ENCODE measurements around the gene KMT2C. TPM values are rescaled to one million over a fixed set of nuclear protein-coding genes. Genes with fewer than 3 reads are reported as not detected.
"Not testable (repeated sequence)": the region's sequence is repeated elsewhere in the genome, so short reads cannot be mapped to it uniquely, and the experiment has no call there.

KMT2C gene
- total RNA-seq, 4 donors from 2014 or later, result 59.0 to 73.9 (median 69.5) TPM

DNA sequence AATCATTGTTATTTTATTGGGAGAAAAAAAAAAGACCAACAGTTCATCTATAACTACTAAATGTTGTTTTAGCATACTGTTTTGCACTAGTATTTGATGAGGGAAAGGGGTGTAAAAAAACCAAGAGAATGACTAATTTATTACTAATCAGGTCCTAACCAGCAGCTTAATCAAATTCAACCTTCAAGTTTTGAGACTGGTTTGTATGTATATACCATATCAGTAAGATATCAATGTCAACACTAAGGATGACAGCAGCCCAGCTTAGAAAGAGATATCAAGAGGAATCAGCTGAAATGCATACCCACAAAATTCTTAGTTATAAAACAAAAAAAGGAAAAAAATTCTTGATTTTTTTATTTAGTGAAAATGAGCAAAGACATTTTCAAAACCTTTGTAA lies 122.6 kb downstream of the KMT2C start:
- intact Hi-C loops (cut with DNase I), result no loop called here
- no peak overlapping the region for H3K27ac ChIP-seq (replicated peaks in 1 of 4)
- H3K4me1 ChIP-seq, result peaks cover 18 to 32% (median 30%) of the 10 kb centered on the region in 4 donors
- H3K27me3 ChIP-seq, result no peaks in the 10 kb centered on the region
- H3K4me3 ChIP-seq, result no peak overlapping the region
- TF ChIP-seq EP300 (IDR thresholded peaks at IDR 0.05) (no peak), POLR2AphosphoS5 (IDR thresholded peaks at IDR 0.05) (no peak), POLR2A (IDR thresholded peaks at IDR 0.05; ENCODE audit: low read depth) (no peak)
- TF ChIP-seq, protein P1, sequence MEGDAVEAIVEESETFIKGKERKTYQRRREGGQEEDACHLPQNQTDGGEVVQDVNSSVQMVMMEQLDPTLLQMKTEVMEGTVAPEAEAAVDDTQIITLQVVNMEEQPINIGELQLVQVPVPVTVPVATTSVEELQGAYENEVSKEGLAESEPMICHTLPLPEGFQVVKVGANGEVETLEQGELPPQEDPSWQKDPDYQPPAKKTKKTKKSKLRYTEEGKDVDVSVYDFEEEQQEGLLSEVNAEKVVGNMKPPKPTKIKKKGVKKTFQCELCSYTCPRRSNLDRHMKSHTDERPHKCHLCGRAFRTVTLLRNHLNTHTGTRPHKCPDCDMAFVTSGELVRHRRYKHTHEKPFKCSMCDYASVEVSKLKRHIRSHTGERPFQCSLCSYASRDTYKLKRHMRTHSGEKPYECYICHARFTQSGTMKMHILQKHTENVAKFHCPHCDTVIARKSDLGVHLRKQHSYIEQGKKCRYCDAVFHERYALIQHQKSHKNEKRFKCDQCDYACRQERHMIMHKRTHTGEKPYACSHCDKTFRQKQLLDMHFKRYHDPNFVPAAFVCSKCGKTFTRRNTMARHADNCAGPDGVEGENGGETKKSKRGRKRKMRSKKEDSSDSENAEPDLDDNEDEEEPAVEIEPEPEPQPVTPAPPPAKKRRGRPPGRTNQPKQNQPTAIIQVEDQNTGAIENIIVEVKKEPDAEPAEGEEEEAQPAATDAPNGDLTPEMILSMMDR (IDR thresholded peaks at IDR 0.05), result no peak
- DNase-seq (ENCODE audit: extremely low spot score), result no peak
- no peaks in the 10 kb centered on the region for H3K9me3 ChIP-seq
- peaks cover 7 to 25% (median 17%) of the 10 kb centered on the region in 4 donors for H3K36me3 ChIP-seq

DNA sequence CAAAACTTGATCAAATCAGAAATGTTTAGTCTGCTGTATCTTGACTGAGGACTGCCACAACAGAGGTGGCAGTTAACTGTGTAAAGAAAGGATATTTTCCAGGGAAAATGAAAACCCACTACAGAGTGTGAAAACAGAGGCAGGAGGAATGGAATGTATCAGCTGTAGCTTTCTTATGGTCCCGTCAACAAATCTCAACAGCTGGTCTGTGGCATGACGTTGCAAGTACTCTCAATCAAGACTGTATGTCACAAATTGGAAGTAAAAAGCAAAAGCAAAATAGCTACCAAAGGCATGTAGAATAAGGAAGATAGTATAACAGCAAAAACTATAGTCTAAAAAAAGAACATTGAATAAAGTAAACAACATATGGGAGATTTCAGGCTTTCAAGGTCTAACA lies 123.5 kb downstream of the KMT2C start:
- no peak overlapping the region for H3K4me3 ChIP-seq
- H3K4me1 ChIP-seq, result peaks cover 18 to 32% (median 30%) of the 10 kb centered on the region in 4 donors
- intact Hi-C loops (cut with DNase I), result no loop called here
- no peaks in the 10 kb centered on the region for H3K9me3 ChIP-seq
- 43% methylated on average over 2 of the region's 2 CpGs for WGBS
- TF ChIP-seq POLR2A (IDR thresholded peaks at IDR 0.05; ENCODE audit: low read depth), result no peak
- no peak for TF ChIP-seq POLR2AphosphoS5 (IDR thresholded peaks at IDR 0.05)
- TF ChIP-seq EP300 (IDR thresholded peaks at IDR 0.05), result no peak
- no peak for DNase-seq (ENCODE audit: extremely low spot score)
- peaks cover 7 to 29% (median 21%) of the 10 kb centered on the region in 4 donors for H3K36me3 ChIP-seq
- no peaks in the 10 kb centered on the region for H3K27me3 ChIP-seq
- no peak overlapping the region for H3K27ac ChIP-seq (replicated peaks in 1 of 4)

DNA sequence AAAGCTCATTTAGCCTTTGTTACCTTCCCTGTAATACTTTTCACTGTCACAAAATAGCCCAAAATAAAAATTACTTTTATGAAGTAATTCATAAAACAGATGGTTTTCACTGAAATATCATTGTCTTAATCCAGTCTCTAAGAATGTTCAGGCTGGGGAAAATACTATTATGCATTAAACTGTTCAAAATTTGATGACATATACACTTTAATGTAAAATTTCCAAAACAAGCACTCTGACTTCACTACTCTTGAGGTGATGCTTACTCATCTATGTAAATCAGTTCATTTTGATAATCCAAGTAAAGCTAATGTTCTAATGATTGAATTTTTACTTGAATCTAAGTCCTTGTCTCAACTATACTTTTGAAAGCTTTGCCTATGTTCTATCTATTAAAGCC lies 127.9 kb downstream of the KMT2C start:
- peaks cover 1 to 8% (median 6%) of the 10 kb centered on the region in 4 donors for H3K4me1 ChIP-seq
- no peak overlapping the region for H3K4me3 ChIP-seq
- no peak for DNase-seq (ENCODE audit: extremely low spot score)
- peaks cover 7 to 62% (median 37%) of the 10 kb centered on the region in 4 donors for H3K36me3 ChIP-seq
- no peak for TF ChIP-seq POLR2A (IDR thresholded peaks at IDR 0.05; ENCODE audit: low read depth)
- TF ChIP-seq POLR2AphosphoS5 (IDR thresholded peaks at IDR 0.05), result no peak
- TF ChIP-seq EP300 (IDR thresholded peaks at IDR 0.05), result no peak
- TF ChIP-seq, protein P1 (IDR thresholded peaks at IDR 0.05), result no peak
- H3K9me3 ChIP-seq, result no peaks in the 10 kb centered on the region
- intact Hi-C loops (cut with DNase I), result no loop called here
- no peak overlapping the region for H3K27ac ChIP-seq (replicated peaks in 1 of 4)
- no peaks in the 10 kb centered on the region for H3K27me3 ChIP-seq

DNA sequence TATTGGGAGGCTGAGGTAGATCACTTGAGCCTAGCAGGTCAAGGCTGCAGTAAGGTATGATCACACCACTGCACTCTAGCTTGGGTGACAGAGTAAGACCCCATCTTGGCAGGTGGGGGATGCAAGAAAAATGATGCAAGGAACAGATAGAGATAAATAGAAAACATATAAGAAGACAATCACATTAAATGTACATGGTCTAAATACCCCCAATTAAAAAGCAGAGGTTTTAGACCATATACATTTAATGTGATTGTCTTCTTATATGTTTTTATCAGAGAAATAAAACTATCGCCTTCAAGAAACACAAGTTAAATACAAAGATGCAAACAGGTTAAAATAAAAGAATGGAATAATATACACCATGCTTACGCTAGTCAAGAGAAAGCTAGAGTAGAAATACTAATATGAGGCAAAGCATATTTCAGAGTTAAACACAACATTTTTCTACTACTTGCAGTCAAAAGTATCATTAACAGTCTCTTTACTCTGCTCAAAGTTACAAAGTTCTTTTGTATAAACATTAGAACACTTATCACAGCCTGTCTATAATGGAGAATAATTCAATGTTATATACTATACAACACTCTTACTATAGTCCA lies 136.2 kb downstream of the KMT2C start:
- H3K36me3 ChIP-seq, result peaks cover 0 to 35% (median 10%) of the 10 kb centered on the region in 4 donors
- H3K27ac ChIP-seq (replicated peaks in 1 of 4); H3K4me1 ChIP-seq; H3K27me3 ChIP-seq; H3K9me3 ChIP-seq; intact Hi-C loops (cut with DNase I); DNase-seq (ENCODE audit: extremely low spot score); H3K4me3 ChIP-seq: not testable (repeated sequence)
- WGBS, result 100% methylated on average over 2 of the region's 2 CpGs

DNA sequence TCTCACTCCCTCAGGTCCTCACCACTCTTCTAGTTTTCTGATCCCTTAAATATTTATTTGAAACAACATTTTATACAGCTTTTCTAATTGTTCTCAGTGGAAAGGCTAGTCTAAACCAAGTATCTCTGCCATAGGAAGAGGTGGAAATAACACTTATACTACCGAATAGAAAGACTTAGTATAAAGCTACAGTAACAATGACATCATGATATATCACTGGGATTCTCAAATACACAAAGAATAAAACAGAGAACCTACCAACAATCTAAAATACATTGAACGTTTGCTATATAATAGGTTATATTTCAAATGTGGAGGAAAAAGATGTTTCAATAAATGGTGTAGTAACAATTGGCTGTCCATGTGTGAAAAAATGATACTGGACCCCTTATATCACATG lies 142.9 kb downstream of the KMT2C start:
- no peak overlapping the region for H3K4me3 ChIP-seq
- H3K27ac ChIP-seq (replicated peaks in 1 of 4), result no peak overlapping the region
- intact Hi-C loops (cut with DNase I), result no loop called here
- no peaks in the 10 kb centered on the region for H3K27me3 ChIP-seq
- H3K36me3 ChIP-seq, result peaks cover 4 to 23% (median 6%) of the 10 kb centered on the region in 4 donors
- peaks cover 0 to 17% (median 6%) of the 10 kb centered on the region in 4 donors for H3K9me3 ChIP-seq
- TF ChIP-seq, protein P1 (IDR thresholded peaks at IDR 0.05), result no peak
- no peak for TF ChIP-seq POLR2AphosphoS5 (IDR thresholded peaks at IDR 0.05)
- TF ChIP-seq POLR2A (IDR thresholded peaks at IDR 0.05; ENCODE audit: low read depth), result no peak
- TF ChIP-seq EP300 (IDR thresholded peaks at IDR 0.05), result no peak
- WGBS, result 86% methylated on average over 2 of the region's 2 CpGs
- no peaks in the 10 kb centered on the region for H3K4me1 ChIP-seq
- no peak for DNase-seq (ENCODE audit: extremely low spot score)

DNA sequence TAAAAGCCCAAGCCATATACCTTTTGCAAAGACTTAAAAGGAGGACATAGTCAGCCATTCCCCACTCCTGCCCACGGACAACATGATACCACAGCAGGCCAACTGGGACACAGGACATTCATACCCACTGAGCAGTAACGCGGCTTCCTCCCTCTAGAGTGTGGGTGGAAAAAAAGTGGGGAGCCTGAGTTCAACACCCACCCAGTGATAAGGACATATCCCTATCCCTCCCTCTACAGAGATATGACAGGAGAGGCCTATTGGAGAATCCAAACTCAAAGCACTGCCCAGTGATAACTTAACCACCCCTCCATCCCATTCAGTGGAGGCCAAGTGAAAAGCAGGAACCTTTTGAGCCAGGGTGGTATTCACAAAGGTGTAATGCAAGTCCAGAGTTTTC lies 148.8 kb downstream of the KMT2C start:
- H3K4me1 ChIP-seq; H3K27ac ChIP-seq (replicated peaks in 1 of 4); H3K27me3 ChIP-seq; H3K4me3 ChIP-seq; intact Hi-C loops (cut with DNase I); DNase-seq (ENCODE audit: extremely low spot score); H3K36me3 ChIP-seq: not testable (repeated sequence)
- WGBS, result 96% methylated on average over 3 of the region's 3 CpGs
- peaks cover 0 to 17% (median 6%) of the 10 kb centered on the region in 4 donors for H3K9me3 ChIP-seq

DNA sequence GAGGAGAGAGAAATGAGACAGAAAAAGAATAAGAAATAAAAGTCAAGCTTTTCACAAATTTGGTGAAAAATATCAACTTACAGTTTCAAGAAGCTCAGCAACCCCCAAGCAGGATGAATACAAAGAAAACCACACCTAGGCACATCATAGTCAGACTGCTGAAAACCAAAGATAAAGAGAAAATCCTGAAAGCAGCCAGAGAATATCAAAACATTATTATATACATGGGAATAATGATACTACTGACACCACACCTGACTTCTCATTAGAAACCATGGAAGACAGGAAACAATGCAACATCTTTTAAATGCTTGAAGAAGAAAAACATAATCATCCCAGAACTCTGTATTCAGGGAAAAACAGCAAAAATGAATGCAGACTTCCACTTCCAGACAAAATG lies 149.6 kb downstream of the KMT2C start:
- H3K4me3 ChIP-seq; H3K4me1 ChIP-seq; H3K27ac ChIP-seq (replicated peaks in 1 of 4); H3K27me3 ChIP-seq; intact Hi-C loops (cut with DNase I); DNase-seq (ENCODE audit: extremely low spot score); H3K36me3 ChIP-seq: not testable (repeated sequence)
- H3K9me3 ChIP-seq, result peaks cover 0 to 17% (median 6%) of the 10 kb centered on the region in 4 donors

DNA sequence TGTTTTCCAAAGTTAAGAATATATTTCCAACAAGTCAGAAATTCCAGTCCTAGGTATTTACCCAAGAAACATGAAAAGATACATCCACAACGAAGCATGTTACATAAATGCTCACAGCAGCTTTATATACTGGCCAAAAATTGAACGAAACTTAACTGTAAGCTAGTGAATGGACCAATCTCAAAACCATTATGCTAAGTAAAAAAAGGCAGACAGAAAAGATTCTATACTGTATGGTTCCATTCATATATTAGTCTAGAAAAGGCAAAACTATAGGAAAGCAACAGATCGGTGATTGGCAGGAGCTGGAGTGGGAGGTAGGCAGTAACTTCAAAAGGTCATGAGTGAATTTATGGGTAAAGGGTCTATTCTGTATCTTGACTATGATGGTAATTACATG lies 150.8 kb downstream of the KMT2C start:
- H3K36me3 ChIP-seq; DNase-seq (ENCODE audit: extremely low spot score); H3K27me3 ChIP-seq; H3K4me3 ChIP-seq; H3K4me1 ChIP-seq; H3K27ac ChIP-seq (replicated peaks in 1 of 4); intact Hi-C loops (cut with DNase I): not testable (repeated sequence)
- WGBS, result 71% methylated on average over 3 of the region's 3 CpGs
- H3K9me3 ChIP-seq, result peaks cover 0 to 15% (median 6%) of the 10 kb centered on the region in 4 donors

DNA sequence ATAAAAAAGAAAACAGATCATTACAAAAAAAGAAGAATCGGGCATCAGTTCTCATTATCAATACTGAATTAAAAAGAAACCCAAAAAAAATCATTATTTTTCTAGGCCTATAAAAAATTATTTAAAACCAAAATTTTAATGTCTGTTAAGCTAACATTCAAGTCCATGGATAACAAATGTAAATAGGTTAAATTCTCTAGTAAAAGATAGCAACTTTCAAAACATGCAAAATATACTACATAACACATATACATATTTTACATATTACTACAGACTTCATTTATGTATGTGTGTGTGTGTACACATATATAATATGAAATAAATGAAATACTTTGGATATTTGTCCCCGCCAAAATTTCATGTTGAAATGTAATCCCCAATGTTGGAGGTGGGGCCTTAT lies 158.1 kb downstream of the KMT2C start:
- H3K9me3 ChIP-seq; DNase-seq (ENCODE audit: extremely low spot score); H3K27ac ChIP-seq (replicated peaks in 1 of 4); H3K4me3 ChIP-seq; intact Hi-C loops (cut with DNase I); H3K4me1 ChIP-seq; H3K27me3 ChIP-seq: not testable (repeated sequence)
- 96% methylated on average over 2 of the region's 2 CpGs for WGBS
- peaks cover 0 to 10% (median 2%) of the 10 kb centered on the region in 4 donors for H3K36me3 ChIP-seq

Measured in esophagus muscularis mucosa (tissue), 4 donors.